A549 (cell line): Measurements from ENCODE around the gene GPR153. TPM values are rescaled to one million over a fixed set of nuclear protein-coding genes. Genes with fewer than 3 reads are reported as not detected.

Experiments
- BCL3 ChIP-seq: fragments of >200 bp; sonication (Bioruptor Twin); formaldehyde crosslinking; IDR thresholded peaks from 3 replicates; pipeline ENCODE4 v1.6.1; 2016
- CBX8 ChIP-seq: fragments of 200-600 bp; sonication (generic); IDR thresholded peaks from 2 replicates; pipeline ENCODE4 v1.6.1; 2016
- CEBPB ChIP-seq, 2 experiments: fragments of >200 bp in 1 of 2; sonication (Bioruptor Twin) in 1 of 2; formaldehyde crosslinking in 1 of 2; IDR thresholded peaks; 2 replicates each; pipeline ENCODE4 v1.6.1; 2012 to 2016
- EHF ChIP-seq: fragments of 250-450 bp; sonication (Bioruptor Pico); IDR thresholded peaks from 2 replicates; pipeline ENCODE4 v1.5.0; 2020; ENCODE audit warnings: mild to moderate bottlenecking
- FOXS1 ChIP-seq: fragments of 250-450 bp; sonication (Bioruptor Pico); IDR thresholded peaks from 2 replicates; pipeline ENCODE4 v1.5.0; 2020; ENCODE audit warnings: mild to moderate bottlenecking, moderate library complexity
- GATA3 ChIP-seq: IDR thresholded peaks from 2 replicates; pipeline ENCODE4 v1.6.1; 2012; ENCODE audit warnings: borderline replicate concordance
- HOXA7 ChIP-seq: fragments of 250-450 bp; sonication (Bioruptor Pico); IDR thresholded peaks from 2 replicates; pipeline ENCODE4 v1.5.0; 2020; ENCODE audit warnings: mild to moderate bottlenecking, moderate library complexity
- HOXB13 ChIP-seq: fragments of 250-450 bp; sonication (Bioruptor Pico); IDR thresholded peaks from 2 replicates; pipeline ENCODE4 v1.5.0; 2020; ENCODE audit warnings: low read depth, mild to moderate bottlenecking, moderate library complexity
- HOXB5 ChIP-seq: fragments of 250-450 bp; sonication (Bioruptor Pico); IDR thresholded peaks from 2 replicates; pipeline ENCODE4 v1.5.0; 2020; ENCODE audit warnings: mild to moderate bottlenecking, moderate library complexity
- JUN ChIP-seq, 2 experiments: fragments of >200 bp; sonication (Bioruptor Twin); formaldehyde crosslinking; IDR thresholded peaks; 2 replicates in 1 of 2; 3 replicates in 1 of 2; pipeline ENCODE4 v1.6.1; 2016 to 2017
- NPAS2 ChIP-seq: fragments of 250-450 bp; sonication (Bioruptor Pico); IDR thresholded peaks from 2 replicates; pipeline ENCODE4 v1.8.0; 2022; ENCODE audit warnings: mild to moderate bottlenecking, moderate library complexity, borderline replicate concordance
- NR3C1 ChIP-seq: fragments of >200 bp; sonication (Bioruptor Twin); formaldehyde crosslinking; IDR thresholded peaks from 3 replicates; pipeline ENCODE4 v1.6.1; 2017
- PHF8 ChIP-seq: fragments of 200-600 bp; sonication (generic); IDR thresholded peaks from 2 replicates; pipeline ENCODE4 v1.6.1; 2016; ENCODE audit warnings: low read depth, mild to moderate bottlenecking, antibody characterized with exemption, moderate library complexity, borderline replicate concordance
- POLR2AphosphoS2 ChIP-seq: conservative IDR thresholded peaks from 2 replicates; pipeline ENCODE4 v1.6.1; 2012; ENCODE audit warnings: low read length, improper control_type of control experiment, inconsistent platforms
- RAD21 ChIP-seq, 2 experiments: fragments of >200 bp in 1 of 2; sonication (Bioruptor Twin) in 1 of 2; formaldehyde crosslinking in 1 of 2; IDR thresholded peaks in 1 of 2; conservative IDR thresholded peaks in 1 of 2; 2 replicates in 1 of 2; 3 replicates in 1 of 2; pipeline ENCODE4 v1.6.1; 2012 to 2018; ENCODE audit warnings: inconsistent platforms in 1 of 2
- RARB ChIP-seq: fragments of 250-450 bp; sonication (Bioruptor Pico); IDR thresholded peaks from 2 replicates; pipeline ENCODE4 v1.8.0; 2021; ENCODE audit warnings: mild to moderate bottlenecking, moderate library complexity
- RCOR1 ChIP-seq: fragments of 150-350 bp; IDR thresholded peaks from 2 replicates; pipeline ENCODE4 v1.6.1; 2014; ENCODE audit warnings: antibody characterized with exemption, low read length, low read depth
- REST ChIP-seq: fragments of 200-600 bp; sonication (generic); IDR thresholded peaks from 2 replicates; pipeline ENCODE4 v1.6.1; 2016; ENCODE audit warnings: antibody characterized with exemption, mild to moderate bottlenecking, moderate library complexity
- RFX5 ChIP-seq: fragments of 450-650 bp; IDR thresholded peaks from 2 replicates; pipeline ENCODE4 v1.7.1; 2014; ENCODE audit warnings: antibody characterized with exemption, mild to moderate bottlenecking, moderate library complexity
- ZNF302 ChIP-seq: fragments of 250-450 bp; sonication (Bioruptor Pico); IDR thresholded peaks from 2 replicates; pipeline ENCODE4 v1.9.0; 2021; ENCODE audit warnings: inconsistent platforms, mild to moderate bottlenecking, moderate library complexity
- ZSCAN20 ChIP-seq: fragments of 250-450 bp; sonication (Bioruptor Pico); IDR thresholded peaks from 2 replicates; pipeline ENCODE4 v1.8.0; 2022; ENCODE audit warnings: mild to moderate bottlenecking, moderate library complexity
- polyA plus RNA-seq, 4 experiments: library from polyadenylated mRNA; depleted of rRNA in 3 of 4; stranded (reverse); fragments of >200 nt; fragmentation: RNase III in 1 of 4; extraction: RNeasy Plus Mini Kit Qiagen cat#74134 plus additional on column Dnase treatment in 1 of 4; gene quantifications; 2 replicates in 3 of 4; 3 replicates in 1 of 4; pipeline ENCODE4 v1.2.3, GENCODE V29; 2011 to 2017
- TF ChIP-seq, protein P1 (sequence below): fragments of >200 bp; sonication (Bioruptor Twin); formaldehyde crosslinking; IDR thresholded peaks from 3 replicates; pipeline ENCODE4 v1.5.1; 2016
- TF ChIP-seq, protein P2 (sequence below): IDR thresholded peaks from 2 replicates; pipeline ENCODE4 v1.6.1; 2012
- TF ChIP-seq, protein P3 (sequence below): fragments of >200 bp; sonication (Bioruptor Twin); formaldehyde crosslinking; IDR thresholded peaks from 2 replicates; pipeline ENCODE4 v1.6.1; 2016
- TF ChIP-seq, protein P4 (sequence below): fragments of 450-650 bp; IDR thresholded peaks from 2 replicates; pipeline ENCODE4 v1.6.1; 2014; ENCODE audit warnings: antibody characterized with exemption
- TF ChIP-seq, protein P5 (sequence below): fragments of 250-450 bp; sonication (Bioruptor Pico); IDR thresholded peaks from 2 replicates; pipeline ENCODE4 v1.5.0; 2020; ENCODE audit warnings: low read depth, mild to moderate bottlenecking, moderate library complexity
- TF ChIP-seq, protein P6 (sequence below): IDR thresholded peaks from 2 replicates; pipeline ENCODE4 v1.6.1; 2012; ENCODE audit warnings: low read depth, borderline replicate concordance

The GPR153 gene
- polyA plus RNA-seq, 2 of the 4 experiments (the other 2 are of a cell fraction), result 0.56 to 1.4 TPM

GRCh38 chr1:6245086-6245868 lies 15.6 kb downstream of the GPR153 start (continued):
- TF ChIP-seq, protein P1, sequence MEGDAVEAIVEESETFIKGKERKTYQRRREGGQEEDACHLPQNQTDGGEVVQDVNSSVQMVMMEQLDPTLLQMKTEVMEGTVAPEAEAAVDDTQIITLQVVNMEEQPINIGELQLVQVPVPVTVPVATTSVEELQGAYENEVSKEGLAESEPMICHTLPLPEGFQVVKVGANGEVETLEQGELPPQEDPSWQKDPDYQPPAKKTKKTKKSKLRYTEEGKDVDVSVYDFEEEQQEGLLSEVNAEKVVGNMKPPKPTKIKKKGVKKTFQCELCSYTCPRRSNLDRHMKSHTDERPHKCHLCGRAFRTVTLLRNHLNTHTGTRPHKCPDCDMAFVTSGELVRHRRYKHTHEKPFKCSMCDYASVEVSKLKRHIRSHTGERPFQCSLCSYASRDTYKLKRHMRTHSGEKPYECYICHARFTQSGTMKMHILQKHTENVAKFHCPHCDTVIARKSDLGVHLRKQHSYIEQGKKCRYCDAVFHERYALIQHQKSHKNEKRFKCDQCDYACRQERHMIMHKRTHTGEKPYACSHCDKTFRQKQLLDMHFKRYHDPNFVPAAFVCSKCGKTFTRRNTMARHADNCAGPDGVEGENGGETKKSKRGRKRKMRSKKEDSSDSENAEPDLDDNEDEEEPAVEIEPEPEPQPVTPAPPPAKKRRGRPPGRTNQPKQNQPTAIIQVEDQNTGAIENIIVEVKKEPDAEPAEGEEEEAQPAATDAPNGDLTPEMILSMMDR, result peak; percentile 55
- TF ChIP-seq ZSCAN20 (no peak), CEBPB (IDR thresholded peaks at IDR 0.05) (no peak), PHF8 (no peak), NR3C1 (no peak), RCOR1 (no peak), HOXB13 (no peak), EHF (CRISPR knock-in tag) (no peak), NPAS2 (no peak), RARB (no peak), CBX8 (no peak), RFX5 (no peak), HOXA7 (CRISPR knock-in tag) (no peak), FOXS1 (CRISPR knock-in tag) (peak; percentile 62), HOXB5 (CRISPR knock-in tag) (peak; percentile 84; the same call in 1 of the 2 replicates), REST (peak; percentile 98), BCL3 (no peak), ZNF302 (CRISPR knock-in tag) (no peak), POLR2AphosphoS2 (no peak), JUN (IDR thresholded peaks at IDR 0.05) (no peak), GATA3 (no peak), RAD21 (conservative IDR thresholded peaks at IDR 0.05 in 1 of 2, IDR thresholded peaks at IDR 0.05 in 1 of 2) (peak; percentile 24 to 53)
- TF ChIP-seq, protein P2, sequence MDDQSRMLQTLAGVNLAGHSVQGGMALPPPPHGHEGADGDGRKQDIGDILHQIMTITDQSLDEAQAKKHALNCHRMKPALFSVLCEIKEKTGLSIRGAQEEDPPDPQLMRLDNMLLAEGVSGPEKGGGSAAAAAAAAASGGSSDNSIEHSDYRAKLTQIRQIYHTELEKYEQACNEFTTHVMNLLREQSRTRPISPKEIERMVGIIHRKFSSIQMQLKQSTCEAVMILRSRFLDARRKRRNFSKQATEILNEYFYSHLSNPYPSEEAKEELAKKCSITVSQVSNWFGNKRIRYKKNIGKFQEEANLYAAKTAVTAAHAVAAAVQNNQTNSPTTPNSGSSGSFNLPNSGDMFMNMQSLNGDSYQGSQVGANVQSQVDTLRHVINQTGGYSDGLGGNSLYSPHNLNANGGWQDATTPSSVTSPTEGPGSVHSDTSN, result no peak
- TF ChIP-seq, protein P3, sequence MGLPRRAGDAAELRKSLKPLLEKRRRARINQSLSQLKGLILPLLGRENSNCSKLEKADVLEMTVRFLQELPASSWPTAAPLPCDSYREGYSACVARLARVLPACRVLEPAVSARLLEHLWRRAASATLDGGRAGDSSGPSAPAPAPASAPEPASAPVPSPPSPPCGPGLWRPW, result no peak
- TF ChIP-seq, protein P4, sequence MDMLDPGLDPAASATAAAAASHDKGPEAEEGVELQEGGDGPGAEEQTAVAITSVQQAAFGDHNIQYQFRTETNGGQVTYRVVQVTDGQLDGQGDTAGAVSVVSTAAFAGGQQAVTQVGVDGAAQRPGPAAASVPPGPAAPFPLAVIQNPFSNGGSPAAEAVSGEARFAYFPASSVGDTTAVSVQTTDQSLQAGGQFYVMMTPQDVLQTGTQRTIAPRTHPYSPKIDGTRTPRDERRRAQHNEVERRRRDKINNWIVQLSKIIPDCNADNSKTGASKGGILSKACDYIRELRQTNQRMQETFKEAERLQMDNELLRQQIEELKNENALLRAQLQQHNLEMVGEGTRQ, result no peak
- TF ChIP-seq, protein P5, sequence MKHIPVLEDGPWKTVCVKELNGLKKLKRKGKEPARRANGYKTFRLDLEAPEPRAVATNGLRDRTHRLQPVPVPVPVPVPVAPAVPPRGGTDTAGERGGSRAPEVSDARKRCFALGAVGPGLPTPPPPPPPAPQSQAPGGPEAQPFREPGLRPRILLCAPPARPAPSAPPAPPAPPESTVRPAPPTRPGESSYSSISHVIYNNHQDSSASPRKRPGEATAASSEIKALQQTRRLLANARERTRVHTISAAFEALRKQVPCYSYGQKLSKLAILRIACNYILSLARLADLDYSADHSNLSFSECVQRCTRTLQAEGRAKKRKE (CRISPR knock-in tag), result peak; percentile 77; the same call in 1 of the 2 replicates
- TF ChIP-seq, protein P6, sequence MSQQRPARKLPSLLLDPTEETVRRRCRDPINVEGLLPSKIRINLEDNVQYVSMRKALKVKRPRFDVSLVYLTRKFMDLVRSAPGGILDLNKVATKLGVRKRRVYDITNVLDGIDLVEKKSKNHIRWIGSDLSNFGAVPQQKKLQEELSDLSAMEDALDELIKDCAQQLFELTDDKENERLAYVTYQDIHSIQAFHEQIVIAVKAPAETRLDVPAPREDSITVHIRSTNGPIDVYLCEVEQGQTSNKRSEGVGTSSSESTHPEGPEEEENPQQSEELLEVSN, result no peak
- TF ChIP-seq, all 56 proteins: peak for 9
